Epithelial cell of esophagus (primary cell): ENCODE data around the gene CCDC124.
"Not testable (repeated sequence)": the region's sequence is repeated elsewhere in the genome, so short reads cannot be mapped to it uniquely, and the experiment has no call there.

Source experiments
- DNase-seq: peaks from one replicate; pipeline ENCODE4 v3.0.0; 2010; ENCODE audit warnings: low read depth
- H3K4me3 ChIP-seq: 2 replicates; pipeline ENCODE4 v1.5.1; 2011; ENCODE audit warnings: mild to moderate bottlenecking, low read length, control low read depth
- CTCF ChIP-seq: IDR thresholded peaks from 2 replicates; pipeline ENCODE4 v1.5.1; 2011; ENCODE audit warnings: low read depth, mild to moderate bottlenecking, low read length, control low read depth, inconsistent platforms; ENCODE audit not compliant: insufficient read depth; ENCODE audit errors: missing control alignments

Gene CCDC124

GRCh38 chr19:17902701-17903100 is 30.1 kb upstream of the CCDC124 start:
- no peak for TF ChIP-seq CTCF
- no peak overlapping the region for H3K4me3 ChIP-seq
- peak; percentile 76 for DNase-seq

DNA sequence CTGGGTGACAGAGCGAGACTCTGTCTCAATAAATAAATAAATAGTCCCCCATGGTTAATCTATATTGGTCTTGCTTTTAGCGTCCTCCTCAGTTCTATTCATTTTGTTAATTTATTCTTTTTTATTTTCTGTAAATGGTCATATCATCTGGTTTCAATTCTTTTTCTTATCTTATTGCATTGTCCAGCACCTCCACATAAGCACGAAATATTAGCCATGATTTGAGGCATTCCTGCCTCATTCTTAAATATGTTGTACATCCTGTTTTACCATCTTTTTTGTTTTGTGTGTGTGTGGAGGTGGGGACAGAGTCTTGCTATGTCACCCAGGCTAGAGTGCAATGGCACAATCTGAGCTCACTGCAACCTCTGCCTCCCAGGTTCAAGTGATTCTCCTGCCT is 24.6 kb upstream of the CCDC124 start:
- DNase-seq, result no peak
- no peak for TF ChIP-seq CTCF

GRCh38 chr19:17909003-17909732 is 23.6 kb upstream of the CCDC124 start:
- H3K4me3 ChIP-seq, result no peak overlapping the region
- DNase-seq, result peak; percentile 62
- no peak for TF ChIP-seq CTCF

More for the DNA sequence above, 24.6 kb upstream of the CCDC124 start:
- H3K4me3 ChIP-seq, result no peak overlapping the region

DNA sequence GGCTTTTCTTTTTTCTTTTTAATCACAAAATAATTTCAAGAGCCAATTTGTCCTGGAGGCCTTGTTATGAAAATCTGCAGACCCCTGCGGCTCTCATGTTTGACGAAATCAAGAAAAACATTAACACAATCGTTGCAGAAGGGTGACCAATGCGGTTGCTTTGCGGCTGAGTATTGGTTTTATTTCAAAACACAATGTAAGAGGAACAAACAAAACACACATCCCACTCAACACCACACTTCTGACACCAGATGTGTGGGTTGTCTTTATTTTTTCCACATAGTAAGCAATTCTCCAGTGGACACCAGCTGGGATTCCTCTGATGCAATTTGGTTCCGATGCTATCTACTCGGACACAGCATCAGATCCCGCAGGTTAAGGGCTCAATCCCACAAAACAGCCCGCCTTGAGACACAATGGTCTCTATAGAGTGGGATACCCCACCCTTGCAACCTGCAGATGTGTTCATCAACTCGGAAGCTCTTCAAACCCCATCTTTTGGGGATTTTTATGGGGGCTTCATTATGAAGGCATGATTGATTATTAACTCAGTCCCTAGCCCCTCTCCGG is 21.9 kb upstream of the CCDC124 start:
- DNase-seq, result no peak
- no peak overlapping the region for H3K4me3 ChIP-seq
- TF ChIP-seq CTCF, result no peak

GRCh38 chr19:17915940-17916593 is 16.7 kb upstream of the CCDC124 start:
- TF ChIP-seq CTCF, result no peak
- peak; percentile 53 for DNase-seq
- H3K4me3 ChIP-seq, result no peak overlapping the region

DNA sequence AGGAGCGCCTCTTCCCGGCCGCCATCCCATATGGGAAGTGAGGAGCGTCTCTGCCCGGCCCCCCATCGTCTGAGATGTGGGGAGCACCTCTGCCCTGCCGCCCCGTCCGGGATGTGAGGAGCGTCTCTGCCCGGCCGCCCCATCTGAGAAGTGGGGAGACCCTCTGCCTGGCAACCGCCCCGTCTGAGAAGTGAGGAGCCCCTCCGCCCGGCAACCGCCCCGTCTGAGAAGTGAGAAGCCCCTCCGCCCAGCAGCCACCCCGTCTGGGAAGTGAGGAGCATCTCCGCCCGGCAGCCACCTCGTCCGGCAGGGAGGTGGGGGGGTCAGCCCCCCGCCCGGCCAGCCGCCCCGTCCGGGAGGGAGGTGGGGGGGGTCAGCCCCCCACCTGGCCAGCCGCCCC is 14.7 kb upstream of the CCDC124 start:
- DNase-seq, H3K4me3 ChIP-seq: not testable (repeated sequence)

- H3K4me3 ChIP-seq, DNase-seq: not testable (repeated sequence)
Observed at GRCh38 chr19:17919122-17919521, 13.7 kb upstream of the CCDC124 start.

- DNase-seq, result no peak
- no peak overlapping the region for H3K4me3 ChIP-seq
Observed at GRCh38 chr19:17920527-17920926, 12.3 kb upstream of the CCDC124 start.

More at GRCh38 chr19:17920527-17920926, 12.3 kb upstream of the CCDC124 start:
- TF ChIP-seq CTCF, result no peak
